ENCODE measurements around the gene KMT5C.

KMT5C gene

GRCh38 chr19:55346725-55347441 lies 7.2 kb downstream of the KMT5C start:
- DNase-seq (ENCODE audit: low read depth in 1 of 2, low spot score in 1 of 2), result no peak

GRCh38 chr19:55347442-55348009 lies 7.8 kb downstream of the KMT5C start:
- no peak for DNase-seq (ENCODE audit: low read depth in 1 of 2, low spot score in 1 of 2)

- no peak for DNase-seq (ENCODE audit: low read depth in 1 of 2, low spot score in 1 of 2)
Observed at GRCh38 chr19:55348317-55349034, 8.8 kb downstream of the KMT5C start.

GRCh38 chr19:55350620-55351315 lies 11.1 kb downstream of the KMT5C start:
- DNase-seq (ENCODE audit: low read depth in 1 of 2, low spot score in 1 of 2), result no peak

- DNase-seq (ENCODE audit: low read depth in 1 of 2, low spot score in 1 of 2), result no peak
Observed at GRCh38 chr19:55352040-55352439, 12.4 kb downstream of the KMT5C start.

- no peak for DNase-seq (ENCODE audit: low read depth in 1 of 2, low spot score in 1 of 2)
Observed at GRCh38 chr19:55352549-55353145, 13.0 kb downstream of the KMT5C start.

GRCh38 chr19:55353356-55353802 lies 13.7 kb downstream of the KMT5C start:
- DNase-seq (ENCODE audit: low read depth in 1 of 2, low spot score in 1 of 2), result no peak

- peak; percentile 20 to 43 for DNase-seq (ENCODE audit: low read depth in 1 of 2, low spot score in 1 of 2)
Observed at GRCh38 chr19:55353803-55354697, 14.4 kb downstream of the KMT5C start.

- DNase-seq (ENCODE audit: low read depth in 1 of 2, low spot score in 1 of 2), result no peak
Observed at GRCh38 chr19:55354698-55355212, 15.1 kb downstream of the KMT5C start, which contains the start of gene COX6B2. Gene COX6B2, minus strand, starts transcription at chr19:55354719. Its CDS starts 198 bp downstream, at chr19:55354521.

GRCh38 chr19:55355213-55355821 lies 15.6 kb downstream of the KMT5C start:
- DNase-seq (ENCODE audit: low read depth in 1 of 2, low spot score in 1 of 2), result no peak

GRCh38 chr19:55358493-55358892 lies 18.8 kb downstream of the KMT5C start:
- no peak for DNase-seq (ENCODE audit: low read depth in 1 of 2, low spot score in 1 of 2)

- no peak for DNase-seq (ENCODE audit: low read depth in 1 of 2, low spot score in 1 of 2)
Observed at GRCh38 chr19:55358943-55359908, 19.6 kb downstream of the KMT5C start.

- no peak for DNase-seq (ENCODE audit: low read depth in 1 of 2, low spot score in 1 of 2)
Observed at GRCh38 chr19:55360902-55361301, 21.2 kb downstream of the KMT5C start.

- DNase-seq (ENCODE audit: low read depth in 1 of 2, low spot score in 1 of 2), result no peak
Observed at GRCh38 chr19:55362174-55362989, 22.7 kb downstream of the KMT5C start.

- no peak for DNase-seq (ENCODE audit: low read depth in 1 of 2, low spot score in 1 of 2)
Observed at GRCh38 chr19:55362990-55363716, 23.5 kb downstream of the KMT5C start, which contains the start of gene GARIN5B. Gene GARIN5B, minus strand, starts transcription at chr19:55363260. Its CDS starts 194 bp downstream, at chr19:55363066.

- DNase-seq (ENCODE audit: low read depth in 1 of 2, low spot score in 1 of 2), result no peak
Observed at GRCh38 chr19:55365245-55365644, 25.6 kb downstream of the KMT5C start.

- no peak for DNase-seq (ENCODE audit: low read depth in 1 of 2, low spot score in 1 of 2)
Observed at GRCh38 chr19:55365964-55366363, 26.3 kb downstream of the KMT5C start.

Measured in activated CD4-positive, alpha-beta T cell treated with anti-CD3 and anti-CD28 coated beads, Interleukin-2, amount 50 U/mL, for 24 hours (primary cell).